Endothelial cell of umbilical vein (primary cell): ENCODE measurements around the gene CCDC157. TPM values are rescaled to one million over a fixed set of nuclear protein-coding genes. Genes with fewer than 3 reads are reported as not detected.

Experiments
- BruUV-seq: library from RNA; stranded (reverse); fragments of 400-500 nt; replicated peaks from 2 replicates; lab custom pipeline; 2021; lab: Mats Ljungman, UMichigan
- CTCF ChIA-PET: fragments of 300-600, 350-600 bp; sonication (Branson Sonifier 250); formaldehyde crosslinking; loops from one replicate; lab custom pipeline; 2021; ENCODE audit warnings: antibody characterized with exemption, inconsistent platforms; lab: Charles Lee
- POLR2A ChIA-PET: fragments of 300-600, 350-600 bp; sonication (Branson Sonifier 250); formaldehyde crosslinking; loops from one replicate; lab custom pipeline; 2021; ENCODE audit warnings: antibody characterized with exemption, inconsistent platforms; lab: Charles Lee
- DNase-seq: peaks from one replicate; pipeline ENCODE4 v3.0.0-alpha.2; 2011; ENCODE audit warnings: low read depth, low spot score
- FAIRE-seq: peaks from 2 replicates; lab custom pipeline; 2011; peaks lifted over from hg19 to GRCh38; lab: Jason Lieb, UNC
- H2AFZ ChIP-seq: 2 replicates; pipeline ENCODE4 v1.6.0; 2012; ENCODE audit warnings: low read depth, low read length, control low read depth, inconsistent platforms
- H3K27ac ChIP-seq: 2 replicates; pipeline ENCODE4 v1.5.1; 2011; ENCODE audit warnings: low read depth, mild to moderate bottlenecking, control low read depth, low read length, moderate library complexity; ENCODE audit not compliant: insufficient read depth
- H3K27me3 ChIP-seq, 2 experiments: 2 replicates each; pipeline versions ENCODE4 v1.6.0 to v1.6.1; 2011; ENCODE audit warnings: low read length in 2 of 2, mixed read lengths in 1 of 2; ENCODE audit not compliant: control insufficient read depth in 2 of 2, insufficient read depth in 2 of 2
- H3K36me3 ChIP-seq, 2 experiments: 2 replicates in 1 of 2; 3 replicates in 1 of 2; pipeline ENCODE4 v1.5.1; 2011; ENCODE audit warnings: low read length in 2 of 2, mild to moderate bottlenecking in 1 of 2, moderate library complexity in 1 of 2; ENCODE audit not compliant: control insufficient read depth in 2 of 2, insufficient read depth in 2 of 2; ENCODE audit errors: extremely low read depth in 1 of 2
- H3K4me1 ChIP-seq: 3 replicates; pipeline ENCODE4 v1.5.1; 2011; ENCODE audit warnings: mild to moderate bottlenecking, low read length; ENCODE audit not compliant: control insufficient read depth, insufficient read depth; ENCODE audit errors: extremely low read depth
- H3K4me2 ChIP-seq: 2 replicates; pipeline ENCODE4 v1.6.1; 2011; ENCODE audit warnings: low read length, control low read depth, mixed read lengths; ENCODE audit not compliant: insufficient read depth
- H3K4me3 ChIP-seq, 3 experiments: fragments of 200-600 bp in 1 of 3; sonication (generic), shearing (Covaris generic) in 1 of 3; replicated peaks in 1 of 3; 2 replicates each; pipeline ENCODE4 v1.5.1; 2011 to 2016; ENCODE audit warnings: control low read depth in 3 of 3, low read length in 3 of 3, mild to moderate bottlenecking in 2 of 3, inconsistent platforms in 1 of 3, low read depth in 1 of 3, moderate library complexity in 1 of 3; ENCODE audit not compliant: insufficient read depth in 1 of 3
- H3K79me2 ChIP-seq: 2 replicates; pipeline ENCODE4 v1.6.0; 2012; ENCODE audit warnings: low read length, inconsistent platforms; ENCODE audit not compliant: control insufficient read depth, insufficient read depth
- H3K9ac ChIP-seq: replicated peaks from 2 replicates; pipeline ENCODE3; 2011; ENCODE audit warnings: low read length, control low read depth; ENCODE audit not compliant: insufficient read depth; ENCODE audit errors: extremely low read depth
- H3K9me1 ChIP-seq: replicated peaks from 3 replicates; pipeline ENCODE4 v1.6.0; 2011; ENCODE audit warnings: mild to moderate bottlenecking, low read length; ENCODE audit not compliant: control insufficient read depth, insufficient read depth; ENCODE audit errors: extremely low read depth
- H3K9me3 ChIP-seq: replicated peaks from 2 replicates; pipeline ENCODE4 v1.5.1; 2012; ENCODE audit warnings: low read length, inconsistent platforms; ENCODE audit not compliant: control insufficient read depth, insufficient read depth
- H4K20me1 ChIP-seq: replicated peaks from 2 replicates; pipeline ENCODE3; 2011; ENCODE audit warnings: mild to moderate bottlenecking, low read length; ENCODE audit not compliant: control insufficient read depth, insufficient read depth; ENCODE audit errors: extremely low read depth
- CTCF ChIP-seq, 2 donors: IDR thresholded peaks; 1 replicate in 1 of 2; 2 replicates in 1 of 2; pipeline ENCODE4 v1.5.1; 2011; ENCODE audit warnings: low read length in 2 of 2, mild to moderate bottlenecking in 2 of 2, moderate library complexity in 2 of 2, control low read depth in 1 of 2, inconsistent platforms in 1 of 2, low read depth in 1 of 2; ENCODE audit not compliant: insufficient read depth in 1 of 2; ENCODE audit errors: extremely low read depth in 1 of 2
- EZH2 ChIP-seq: IDR thresholded peaks from 2 replicates; pipeline ENCODE4 v1.6.1; 2012; ENCODE audit warnings: borderline replicate concordance, low read depth, mild to moderate bottlenecking, moderate library complexity, low read length, inconsistent platforms; ENCODE audit not compliant: severe bottlenecking
- FOS ChIP-seq: IDR thresholded peaks from 2 replicates; pipeline ENCODE4 v1.6.1; 2011; ENCODE audit warnings: mild to moderate bottlenecking, low read length, moderate library complexity, borderline replicate concordance; ENCODE audit not compliant: insufficient read depth
- GATA2 ChIP-seq: IDR thresholded peaks from 2 replicates; pipeline ENCODE4 v1.7.0; 2011; ENCODE audit warnings: low read depth, mild to moderate bottlenecking, moderate library complexity, mixed read lengths, low read length; ENCODE audit not compliant: insufficient read length, insufficient read depth
- JUN ChIP-seq: IDR thresholded peaks from 2 replicates; pipeline ENCODE4 v1.6.1; 2011; ENCODE audit warnings: borderline replicate concordance, low read depth; ENCODE audit not compliant: insufficient read length, insufficient read depth
- MAX ChIP-seq: IDR thresholded peaks from 2 replicates; pipeline ENCODE4 v1.6.1; 2011; ENCODE audit not compliant: insufficient read depth, insufficient read length
- MYC ChIP-seq: IDR thresholded peaks from one replicate; pipeline ENCODE4 v1.6.1; 2011; ENCODE audit warnings: mild to moderate bottlenecking, low read depth, low read length
- POLR2A ChIP-seq: IDR thresholded peaks from 2 replicates; pipeline ENCODE4 v1.6.1; 2012; ENCODE audit warnings: low read depth, mild to moderate bottlenecking, control low read depth, low read length
- POLR2AphosphoS5 ChIP-seq: IDR thresholded peaks from 2 replicates; pipeline ENCODE4 v1.6.1; 2012; ENCODE audit warnings: low read depth, mild to moderate bottlenecking, control low read depth, low read length, moderate library complexity; ENCODE audit not compliant: insufficient read depth
- dilution Hi-C: fragments of 300-500 bp; cut with MboI; formaldehyde crosslinking; loops from one replicate; pipeline ENCODE4 v1.15.0; 2019; ENCODE audit warnings: low sequenced_read_pairs; ENCODE audit not compliant: extremely low pct_ligation_motif_present
- intact Hi-C: fragments of 100-400 bp; cut with micrococcal nuclease; formaldehyde crosslinking; loops from one replicate; pipeline ENCODE4 v1.10.0; 2022
- polyA plus RNA-seq, 4 experiments: library from polyadenylated mRNA; depleted of rRNA in 3 of 4; stranded (reverse) in 3 of 4; unstranded in 1 of 4; fragments of >200 nt; gene quantifications; 2 replicates each; pipeline versions ENCODE4 v1.2.1 to v1.2.3, GENCODE V29; 2011 to 2012; ENCODE audit warnings: missing spikeins in 1 of 4
- total RNA-seq: library from RNA; stranded (reverse); gene quantifications from 2 replicates; pipeline ENCODE4 v1.2.3, GENCODE V29; 2021

The CCDC157 gene
- total and polyA plus RNA-seq, 2 donors (not counting 3 experiments of a cell fraction or from before 2014, with no cell fraction given), result 2.1 to 3.1 TPM

DNA sequence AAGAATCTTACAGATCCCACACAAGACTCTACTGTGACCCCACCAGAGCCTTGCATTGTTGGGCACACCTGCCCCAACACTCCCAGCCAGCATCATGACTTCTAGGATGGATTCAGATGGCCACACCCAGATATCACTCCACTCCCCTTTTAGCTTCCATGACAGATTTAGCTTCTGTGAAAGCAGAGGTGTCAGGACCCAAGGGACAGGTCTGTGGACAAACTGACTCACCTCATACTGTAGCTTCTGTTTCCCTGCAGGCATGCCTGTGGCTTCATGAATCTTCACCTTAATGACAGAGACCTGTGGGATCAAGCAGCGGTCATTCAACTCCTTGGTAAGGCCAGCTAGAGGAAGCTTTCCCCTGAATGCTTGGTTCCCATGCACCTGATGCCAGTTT, 21.6 kb upstream of the CCDC157 start:
- no peak overlapping the region for H2AFZ ChIP-seq
- BruUV-seq, result no TSS peak
- DNase-seq, result no peak
- POLR2A ChIA-PET, result interaction anchor here (0.6 kb wide), 1 partner anchor 8 kb away, joined by 7 read pairs; no protein-coding TSS in a partner anchor
- H3K4me2 ChIP-seq, result no peak overlapping the region
- H3K9ac ChIP-seq, result no peak overlapping the region
- H3K9me3 ChIP-seq, result no peaks in the 10 kb centered on the region
- no peaks in the 10 kb centered on the region for H4K20me1 ChIP-seq
- FAIRE-seq, result no peak
- H3K36me3 ChIP-seq, result peaks cover 36 to 68% of the 10 kb centered on the region in 2 experiments
- H3K4me3 ChIP-seq, result no peak overlapping the region
- no peaks in the 10 kb centered on the region for H3K27me3 ChIP-seq
- H3K27ac ChIP-seq, result no peak overlapping the region
- CTCF ChIA-PET, result interaction anchor here (0.8 to 14.7 kb wide), 2 partner anchors 44 to 47 kb away, joined by 3 to 164 read pairs; partner anchors contain the start of gene CASTOR1
- H3K9me1 ChIP-seq, result no peaks in the 10 kb centered on the region
- no peak for TF ChIP-seq MAX
- TF ChIP-seq CTCF (IDR thresholded peaks at IDR 0.05; ENCODE audit: extremely low read depth in 1 of 2, insufficient read depth in 1 of 2, low read depth in 1 of 2, low read length in 2 of 2), result no peak
- no peak for TF ChIP-seq POLR2A
- no peak for TF ChIP-seq GATA2
- TF ChIP-seq POLR2AphosphoS5, result no peak
- TF ChIP-seq EZH2, result no peak
- TF ChIP-seq JUN, result no peak
- no peak for TF ChIP-seq FOS
- no peak for TF ChIP-seq MYC
- no peaks in the 10 kb centered on the region for H3K79me2 ChIP-seq
- H3K4me1 ChIP-seq, result no peaks in the 10 kb centered on the region
- intact Hi-C loops (no loop called here), dilution Hi-C loops (no loop called here)
